ENCODE results near the gene CRACR2A. TPM values are rescaled to one million over a fixed set of nuclear protein-coding genes. Genes with fewer than 3 reads are reported as not detected.

The CRACR2A gene
- total and polyA plus RNA-seq, 2 of the 8 experiments (the other 6 are each of a cell fraction or from before 2014, with no cell fraction given) = 0.85 to 3.2 TPM

DNA sequence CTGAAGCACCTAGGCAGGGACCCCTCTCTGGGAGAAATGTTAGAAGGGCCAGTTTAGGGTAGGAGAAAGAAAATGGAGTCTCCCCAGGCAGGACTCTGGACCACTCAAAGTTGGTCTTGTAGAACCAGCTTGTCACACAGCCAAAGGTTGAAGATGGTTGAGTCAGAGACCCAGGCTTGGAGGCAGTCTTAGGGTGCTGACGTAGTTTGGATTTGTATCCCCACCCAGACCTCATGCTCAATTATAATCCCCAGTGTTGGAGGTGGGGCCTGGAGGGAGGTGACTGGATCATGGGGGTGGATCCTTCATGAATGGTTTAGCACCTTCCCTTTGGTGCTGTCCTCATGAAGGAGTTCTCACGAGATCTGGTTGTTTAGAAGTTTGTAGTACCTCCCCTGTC lies 121.2 kb downstream of the CRACR2A start:
- Histone ChIP-seq H3K4me1 (replicated peaks in 1 of 4; ENCODE audit: control insufficient read depth in 3 of 4, insufficient read depth in 4 of 4, low read length in 3 of 4) (no peaks in the 10 kb centered on the region; a peak in 2 of 7 replicates), H3K9ac (replicated peaks in 1 of 4; ENCODE audit: extremely low read depth in 1 of 4, low read depth in 3 of 4, low read length in 3 of 4) (no peak overlapping the region), H4K8ac (ENCODE audit: extremely low read depth, insufficient read depth, low read length) (no peak overlapping the region), H2AFZ (ENCODE audit: low read length) (no peak overlapping the region), H2BK15ac (ENCODE audit: low read length) (no peak overlapping the region), H4K20me1 (replicated peaks in 1 of 2; ENCODE audit: control insufficient read depth in 1 of 2, insufficient read depth in 2 of 2, low read length in 2 of 2) (peaks cover 0 to 1% of the 10 kb centered on the region in 2 experiments), H2BK12ac (ENCODE audit: low read depth, low read length) (no peak overlapping the region), H3K79me1 (ENCODE audit: low read depth, low read length) (no peaks in the 10 kb centered on the region; the same call in 1 of the 2 replicates), H3K27ac (ENCODE audit: low read depth, low read length) (no peak overlapping the region), H3K18ac (ENCODE audit: extremely low read depth, low read length) (no peak overlapping the region), H3K4ac (replicated peaks; ENCODE audit: insufficient read length, low read depth, low read length) (no peak overlapping the region), H3K4me3 (ENCODE audit: extremely low read depth in 1 of 4, insufficient read depth in 2 of 4, low read depth in 3 of 4, low read length in 4 of 4) (no peak overlapping the region), H3K4me2 (ENCODE audit: insufficient read depth in 1 of 2, low read depth in 2 of 2, low read length in 2 of 2) (no peak overlapping the region), H4K5ac (ENCODE audit: insufficient read length, low read depth, low read length) (no peak overlapping the region), H2AK5ac (ENCODE audit: low read depth, low read length) (no peak overlapping the region), H3K56ac (replicated peaks; ENCODE audit: insufficient read length, low read depth, low read length) (no peak overlapping the region), H2BK20ac (ENCODE audit: low read length) (no peak overlapping the region), H3K23me2 (ENCODE audit: low read depth, low read length) (no peaks in the 10 kb centered on the region), H2BK120ac (replicated peaks; ENCODE audit: low read depth, low read length) (no peak overlapping the region), H3K9me3 (ENCODE audit: insufficient read depth in 2 of 2, low read depth in 1 of 2, low read length in 1 of 2) (no peaks in the 10 kb centered on the region), H3K27me3 (replicated peaks in 1 of 4; ENCODE audit: control insufficient read depth in 3 of 4, extremely low read depth in 1 of 4, insufficient read depth in 3 of 4, low read length in 3 of 4) (no peaks in the 10 kb centered on the region), H3K23ac (ENCODE audit: insufficient read length) (no peak overlapping the region), H3K14ac (ENCODE audit: insufficient read length) (no peak overlapping the region), H3K79me2 (ENCODE audit: control insufficient read depth in 1 of 2, insufficient read depth in 2 of 2, low read length in 2 of 2) (no peaks in the 10 kb centered on the region), H2BK5ac (ENCODE audit: low read depth, low read length) (no peak overlapping the region), H3K36me3 (ENCODE audit: control insufficient read depth in 2 of 4, insufficient read depth in 4 of 4, low read length in 3 of 4) (no peaks in the 10 kb centered on the region), H4K91ac (replicated peaks; ENCODE audit: insufficient read length, low read length) (no peak overlapping the region)
- POLR2A ChIA-PET (ENCODE audit: partially characterized antibody) = no interaction called here
- DNase-seq (ENCODE audit: low read depth in 1 of 2, low spot score in 2 of 2) = no peak
- WGBS, 2 experiments (ENCODE audit: extremely low coverage in 1 of 2, insufficient coverage in 1 of 2, insufficient read length in 1 of 2, insufficient replicate concordance in 2 of 2, low coverage in 1 of 2, low lambda C conversion rate in 2 of 2, missing lambda C conversion rate in 1 of 2) = 92% methylated on average over 2 of the region's 2 CpGs; no CpG with 5 or more reads in 1 of the 2 experiments
- CTCF ChIA-PET (ENCODE audit: partially characterized antibody) = interaction anchor here (1.5 to 3.2 kb wide), 2 partner anchors 27 to 424 kb away, joined by 3 to 12 read pairs; no protein-coding TSS in a partner anchor
- no peak for FAIRE-seq
- TF ChIP-seq HDAC6 (IDR thresholded peaks at IDR 0.05; ENCODE audit: low read depth, low read length) (no peak), RXRA (IDR thresholded peaks at IDR 0.05; ENCODE audit: insufficient read depth, low read depth, low read length) (no peak)
